ENCODE measurements around the gene SEC22B.
"Not testable (repeated sequence)": the region's sequence is repeated elsewhere in the genome, so short reads cannot be mapped to it uniquely, and the experiment has no call there.

SEC22B gene

DNA sequence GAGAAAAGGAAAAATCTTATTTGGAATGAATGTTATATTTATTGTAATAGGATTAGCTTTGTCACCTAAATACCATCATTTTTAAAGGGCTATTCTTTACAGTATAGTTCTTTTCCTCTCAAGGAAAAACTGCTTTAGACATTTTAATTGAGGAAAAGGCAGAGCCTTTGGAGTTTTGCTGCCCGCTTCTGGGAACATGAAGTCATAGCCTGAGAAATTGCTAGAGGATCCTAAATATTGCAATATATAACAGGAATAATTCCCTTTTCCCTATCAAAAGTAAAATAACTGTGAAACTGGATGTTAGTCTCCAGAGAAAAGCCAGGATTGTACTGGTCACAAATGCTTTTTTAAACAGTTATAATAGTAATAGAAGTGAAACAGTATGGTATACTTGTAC lies 30.5 kb downstream of the SEC22B start:
- DNase-seq (ENCODE audit: low read depth in 2 of 2): not testable (repeated sequence)

DNA sequence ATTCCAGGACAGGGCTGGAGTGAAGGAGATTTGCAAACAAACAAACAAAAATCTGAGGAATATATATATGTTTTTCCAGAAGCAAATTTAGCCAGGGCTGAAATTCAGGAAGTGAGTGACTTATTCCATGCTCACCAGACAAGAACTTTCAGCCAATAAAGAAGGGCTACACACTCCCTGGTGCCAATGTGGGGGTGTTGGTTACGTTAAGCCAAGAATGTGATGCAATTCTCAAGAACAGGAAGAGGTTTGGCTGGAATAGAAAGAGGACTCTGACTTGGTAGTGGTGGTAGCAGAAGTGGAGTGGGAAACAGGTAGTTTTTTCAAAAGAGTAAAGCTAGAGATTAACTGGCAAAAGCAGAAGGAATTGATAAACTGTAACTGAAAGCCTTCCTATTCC lies 31.7 kb downstream of the SEC22B start:
- DNase-seq (ENCODE audit: low read depth in 2 of 2): not testable (repeated sequence)

DNA sequence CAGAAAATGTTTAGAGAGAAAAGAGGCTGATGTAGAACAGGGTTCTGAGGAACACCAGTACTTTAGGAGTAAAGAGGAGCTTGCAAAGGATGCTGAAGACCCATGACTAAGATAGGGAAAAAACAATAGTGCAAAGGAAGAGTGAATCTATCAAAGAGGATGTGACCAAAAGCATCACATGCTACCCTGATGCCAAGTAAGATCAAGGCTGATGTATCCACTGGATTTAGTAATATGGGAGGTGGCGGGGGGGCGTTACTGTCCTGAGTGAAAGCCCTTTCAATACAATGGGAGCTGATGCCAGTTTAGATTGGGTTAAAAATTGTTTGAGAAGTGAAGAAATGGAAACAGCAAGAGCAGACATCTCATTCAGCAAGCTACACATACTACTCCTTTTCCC lies 32.2 kb downstream of the SEC22B start:
- not testable (repeated sequence) for DNase-seq (ENCODE audit: low read depth in 2 of 2)

DNA sequence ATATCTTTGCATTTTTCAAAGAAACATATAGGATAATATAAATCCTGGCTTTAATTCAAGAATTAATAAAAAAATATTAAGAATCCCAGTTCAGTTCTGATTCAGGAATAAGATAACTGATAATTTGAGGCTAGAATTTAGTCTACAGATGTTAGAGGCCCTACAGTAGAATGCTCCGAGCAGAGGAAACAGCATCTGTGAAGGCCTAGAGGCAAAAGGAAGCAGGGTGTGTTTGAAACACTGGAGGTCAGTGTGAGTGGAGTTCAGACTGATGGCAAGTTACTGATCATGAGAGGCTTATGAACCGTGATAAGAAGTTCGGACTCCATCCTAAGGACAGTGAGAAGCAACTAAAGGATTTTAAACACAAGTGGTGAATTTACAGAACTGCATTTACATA lies 33.0 kb downstream of the SEC22B start:
- not testable (repeated sequence) for DNase-seq (ENCODE audit: low read depth in 2 of 2)

DNA sequence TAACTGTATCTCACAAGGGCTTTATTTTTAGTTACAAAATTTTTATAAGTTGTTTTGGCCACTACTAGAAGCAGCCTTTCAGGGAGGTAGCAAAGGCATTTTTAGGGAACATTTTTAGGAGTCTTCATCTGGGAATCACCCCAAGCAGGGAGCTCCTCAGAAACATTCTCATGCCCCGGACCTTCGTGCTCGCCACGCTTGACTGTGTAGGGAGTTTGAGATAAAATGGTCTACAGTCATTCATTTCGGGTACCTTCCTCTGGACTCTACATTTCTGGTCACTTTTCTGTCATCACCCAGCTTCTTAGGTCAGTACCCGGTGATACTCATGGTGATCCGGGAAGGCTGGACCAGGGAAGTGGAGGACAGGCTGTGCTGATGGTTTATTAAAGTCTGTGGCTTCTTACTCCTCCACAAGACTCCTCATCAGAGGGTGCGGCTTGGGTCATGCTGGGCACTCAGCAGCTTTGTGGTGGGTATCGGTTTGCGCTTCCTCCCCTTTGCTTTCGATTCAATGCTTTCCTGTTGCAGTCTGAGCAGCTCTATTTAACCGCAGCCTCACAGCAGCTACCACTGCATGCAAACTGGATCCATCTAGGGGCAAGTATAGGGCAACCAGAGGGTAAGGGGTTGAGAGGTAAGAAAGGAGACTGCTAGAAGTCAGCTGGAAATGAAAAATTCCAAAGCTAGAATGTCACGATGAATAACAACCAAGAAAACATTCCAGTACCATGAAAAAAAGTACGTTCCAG lies 33.6 kb downstream of the SEC22B start:
- DNase-seq (ENCODE audit: low read depth in 2 of 2): peak; percentile 44 to 47

DNA sequence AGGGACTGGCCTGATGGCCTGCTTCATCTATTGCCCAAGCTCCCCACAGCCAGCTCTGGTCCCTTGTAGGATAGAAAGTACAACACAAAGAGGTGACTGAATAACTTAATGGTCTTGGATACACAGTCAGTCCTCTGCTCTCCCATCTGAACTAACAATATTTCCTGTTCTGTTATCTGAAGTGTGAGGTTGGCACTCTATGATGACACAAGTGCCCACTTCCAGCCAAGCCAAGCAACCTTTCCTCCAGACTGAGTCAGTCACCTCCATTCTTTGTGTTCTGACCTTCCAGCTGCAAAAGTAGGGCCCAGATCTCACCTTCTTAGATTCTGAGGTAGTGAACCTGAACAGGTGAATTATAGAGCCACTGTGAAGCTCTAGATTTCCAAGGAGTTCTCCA lies 34.5 kb downstream of the SEC22B start:
- DNase-seq (ENCODE audit: low read depth in 2 of 2): not testable (repeated sequence)

DNA sequence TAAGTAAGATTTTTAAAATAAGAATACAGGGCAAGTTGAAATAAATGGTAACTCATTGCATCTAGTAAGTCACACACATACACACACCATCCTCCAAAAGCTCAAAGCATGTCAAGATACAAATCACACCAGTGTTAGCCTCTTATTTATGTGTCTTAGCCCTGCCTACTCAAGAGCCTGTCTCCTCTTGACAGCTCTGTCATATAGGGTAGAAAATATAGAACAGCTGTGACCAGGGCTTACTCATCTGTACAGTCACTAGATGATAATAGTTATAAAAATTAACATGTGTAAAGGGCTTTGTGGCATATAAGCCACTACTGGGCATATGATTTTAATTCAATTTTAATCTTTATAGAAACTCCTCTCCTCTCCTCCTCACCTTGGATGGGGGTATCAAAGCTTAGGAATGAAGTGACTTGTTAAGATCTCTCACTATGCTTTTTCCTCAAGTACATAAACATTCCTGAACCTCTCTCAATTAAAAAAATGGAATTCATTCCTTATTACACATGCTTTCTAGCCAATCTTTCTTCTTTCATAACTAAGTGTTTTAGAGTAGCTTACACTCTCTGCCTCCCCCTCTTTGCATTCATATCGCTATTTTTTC lies 35.6 kb downstream of the SEC22B start:
- DNase-seq (ENCODE audit: low read depth in 2 of 2): not testable (repeated sequence)

DNA sequence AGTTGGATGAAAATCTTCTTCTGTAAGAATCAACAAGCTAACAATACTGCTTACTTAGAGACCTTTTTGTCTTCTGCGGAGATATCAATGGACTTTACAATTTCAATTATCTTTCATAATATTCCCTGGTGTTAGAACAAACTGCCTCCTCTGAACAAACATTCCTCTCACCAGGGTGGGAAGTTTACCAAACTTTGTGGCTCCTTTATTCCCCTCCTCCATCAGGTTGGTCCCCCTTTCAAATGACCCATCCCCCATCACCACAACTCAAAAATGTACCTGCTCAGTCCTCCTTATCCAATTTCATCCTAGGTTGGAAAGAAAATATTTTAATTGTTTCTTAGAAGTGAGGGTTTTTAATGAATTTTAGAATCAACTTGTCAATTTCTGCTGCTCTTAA lies 40.2 kb downstream of the SEC22B start:
- DNase-seq (ENCODE audit: low read depth in 2 of 2): not testable (repeated sequence)

DNA sequence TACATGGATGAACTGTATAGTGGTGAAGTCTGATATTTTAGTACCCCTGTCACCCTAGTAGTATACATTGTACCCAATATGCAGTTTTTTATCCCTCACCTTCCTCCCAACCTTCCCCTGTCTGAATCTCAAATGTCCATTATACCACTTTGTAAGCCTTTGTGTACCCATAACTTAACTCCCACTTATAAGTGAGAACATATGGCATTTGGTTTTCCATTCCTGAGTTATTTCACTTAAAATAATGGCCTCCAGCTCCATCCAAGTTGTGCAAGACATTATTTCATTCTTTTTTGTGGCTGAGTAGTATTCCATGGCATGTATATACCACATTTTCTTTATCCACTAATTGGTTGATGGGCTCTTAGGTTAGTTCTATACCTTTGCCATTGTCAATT lies 42.4 kb downstream of the SEC22B start:
- not testable (repeated sequence) for DNase-seq (ENCODE audit: low read depth in 2 of 2)

DNA sequence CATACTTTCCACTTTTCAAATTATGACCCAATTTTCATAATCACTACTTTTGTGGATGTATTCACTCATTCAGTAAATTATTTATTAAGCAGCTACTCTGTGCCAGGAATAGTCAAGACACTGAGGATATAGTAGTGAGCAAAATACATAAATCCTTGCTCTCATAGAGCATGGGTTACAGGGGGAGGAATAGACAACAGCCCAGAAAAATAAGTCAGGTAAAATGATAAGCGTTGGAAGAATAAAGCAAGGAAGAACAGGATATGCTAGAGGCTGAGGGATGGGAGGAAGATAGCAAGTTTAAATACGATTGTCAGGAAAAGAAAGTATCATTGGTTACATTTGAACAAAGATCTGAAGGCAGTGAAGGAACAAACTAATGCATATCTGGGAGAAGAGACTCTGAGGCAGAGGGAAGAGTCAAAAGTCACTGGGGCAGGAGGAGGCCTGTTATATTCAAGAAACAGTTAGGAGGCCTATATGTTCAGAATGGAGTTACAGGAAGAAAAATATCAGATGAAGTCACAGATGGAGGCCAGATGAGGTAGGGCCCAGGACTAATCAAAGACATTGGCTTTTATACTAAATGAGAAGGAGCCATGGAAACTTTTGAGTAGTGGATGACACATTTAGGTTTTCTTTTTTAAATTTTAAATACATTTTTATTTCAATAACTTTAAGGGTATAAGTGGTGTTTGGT lies 42.9 kb downstream of the SEC22B start:
- DNase-seq (ENCODE audit: low read depth in 2 of 2): no peak

DNA sequence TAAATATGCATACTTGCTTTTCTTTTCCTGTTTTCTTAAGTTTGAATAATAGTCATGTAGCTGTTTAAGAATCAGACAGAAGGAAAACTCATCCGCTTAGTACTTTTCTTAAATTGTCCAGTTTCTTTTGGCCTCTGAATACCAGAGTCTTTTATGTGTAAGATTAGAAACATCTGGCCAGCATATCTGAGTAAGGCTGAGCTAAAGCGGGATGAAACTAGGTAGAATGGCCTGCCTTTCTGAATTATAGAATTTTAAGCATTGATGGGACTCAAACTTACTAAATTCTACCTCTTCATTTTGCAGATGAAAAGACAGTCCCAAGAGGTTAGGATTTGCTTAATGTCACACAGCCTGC lies 43.9 kb downstream of the SEC22B start:
- not testable (repeated sequence) for DNase-seq (ENCODE audit: low read depth in 2 of 2)

DNA sequence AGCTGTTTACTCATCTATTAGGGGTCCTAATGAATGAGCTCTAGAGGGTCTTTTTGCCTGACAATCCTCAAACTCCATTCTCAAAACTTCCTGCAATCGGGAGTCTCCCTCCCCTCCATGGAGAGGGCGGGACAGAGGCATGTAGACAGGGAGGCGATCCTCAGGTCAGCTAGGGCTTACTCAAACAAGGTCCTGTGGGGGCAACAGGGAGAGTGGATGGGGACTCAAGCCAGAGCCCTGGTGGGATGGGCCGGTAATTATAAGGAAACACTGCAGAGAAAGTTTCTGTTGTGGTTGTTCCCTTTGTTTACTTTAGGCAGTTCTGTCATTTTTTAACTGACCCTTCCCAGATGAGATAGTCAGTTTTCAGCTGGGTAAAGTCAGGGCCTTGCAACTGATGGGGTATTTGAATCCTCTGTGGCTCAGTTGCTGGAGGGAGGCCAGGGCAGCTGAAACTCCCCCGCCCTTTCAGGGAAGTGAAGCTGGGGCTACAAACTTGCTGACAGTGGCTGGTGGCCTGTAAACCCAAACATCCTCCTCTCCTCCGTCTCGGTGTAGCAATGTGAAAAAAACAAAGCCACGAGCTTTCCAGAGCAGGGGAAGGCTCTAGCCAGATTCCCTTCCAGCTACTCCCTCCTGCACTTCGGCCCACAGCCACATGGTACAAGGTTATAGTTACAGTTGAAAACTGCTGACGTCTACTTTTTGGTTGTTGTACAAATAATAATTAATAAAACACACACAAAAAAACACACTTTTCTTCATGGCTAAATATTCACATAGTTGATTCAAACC lies 44.5 kb downstream of the SEC22B start:
- not testable (repeated sequence) for DNase-seq (ENCODE audit: low read depth in 2 of 2)

DNA sequence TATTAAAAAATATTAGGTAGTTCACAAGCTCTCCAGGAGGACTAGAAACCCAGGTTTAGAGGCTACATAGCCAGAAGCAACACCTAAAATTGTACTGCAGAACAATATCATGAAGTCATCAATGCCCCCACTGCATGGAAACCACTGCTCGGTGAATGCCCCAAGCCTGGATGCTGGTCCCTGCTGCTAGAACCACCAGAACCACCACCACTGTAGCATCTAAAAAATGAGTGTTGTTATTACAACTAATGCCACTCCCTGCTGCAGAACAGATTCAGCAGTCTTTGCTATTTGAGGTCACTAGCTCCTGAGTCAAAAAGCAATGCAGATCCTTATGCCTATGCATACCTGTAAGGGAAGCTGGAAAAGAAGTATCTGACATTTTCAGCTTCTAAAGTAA lies 48.4 kb downstream of the SEC22B start:
- DNase-seq (ENCODE audit: low read depth in 2 of 2): not testable (repeated sequence)

DNA sequence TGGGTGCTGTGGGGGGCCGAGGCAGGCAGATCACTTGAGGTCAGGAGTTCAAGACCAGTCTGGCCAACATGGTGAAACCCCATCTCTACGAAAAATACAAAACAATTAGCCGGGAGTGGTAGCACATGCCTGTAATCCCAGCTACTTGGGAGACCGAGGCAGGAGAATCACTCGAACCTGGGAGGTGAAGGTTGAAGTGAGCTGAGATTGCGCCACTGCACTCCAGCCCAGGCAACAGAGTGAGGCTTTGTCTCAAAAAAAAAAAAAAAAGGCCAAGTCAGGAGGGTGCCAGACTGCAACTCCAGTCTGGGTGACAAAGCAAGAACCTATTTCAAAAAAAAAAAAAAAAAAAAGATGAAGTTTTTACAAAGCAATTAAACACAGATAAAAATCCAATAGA lies 50.1 kb downstream of the SEC22B start:
- not testable (repeated sequence) for DNase-seq (ENCODE audit: low read depth in 2 of 2)

DNA sequence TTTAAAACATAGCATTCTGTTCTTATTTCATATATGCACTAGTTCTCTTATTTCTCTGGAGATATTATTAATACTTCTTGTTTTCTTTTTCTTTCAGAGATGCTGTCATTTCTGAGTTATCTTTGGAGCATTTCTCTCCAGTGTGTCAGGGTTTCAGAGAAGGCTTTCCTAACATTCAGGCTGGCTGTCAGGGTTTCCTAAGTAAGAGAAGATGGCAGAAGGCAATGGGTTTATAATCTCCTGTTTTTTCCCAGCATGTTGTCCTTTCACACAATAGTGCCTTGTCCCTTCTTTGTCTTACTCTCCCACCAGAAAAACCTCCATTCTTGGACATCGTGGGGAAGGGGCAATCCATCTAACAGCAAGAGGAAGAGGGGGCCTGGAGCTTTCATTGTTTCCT lies 51.7 kb downstream of the SEC22B start:
- not testable (repeated sequence) for DNase-seq (ENCODE audit: low read depth in 2 of 2)

DNA sequence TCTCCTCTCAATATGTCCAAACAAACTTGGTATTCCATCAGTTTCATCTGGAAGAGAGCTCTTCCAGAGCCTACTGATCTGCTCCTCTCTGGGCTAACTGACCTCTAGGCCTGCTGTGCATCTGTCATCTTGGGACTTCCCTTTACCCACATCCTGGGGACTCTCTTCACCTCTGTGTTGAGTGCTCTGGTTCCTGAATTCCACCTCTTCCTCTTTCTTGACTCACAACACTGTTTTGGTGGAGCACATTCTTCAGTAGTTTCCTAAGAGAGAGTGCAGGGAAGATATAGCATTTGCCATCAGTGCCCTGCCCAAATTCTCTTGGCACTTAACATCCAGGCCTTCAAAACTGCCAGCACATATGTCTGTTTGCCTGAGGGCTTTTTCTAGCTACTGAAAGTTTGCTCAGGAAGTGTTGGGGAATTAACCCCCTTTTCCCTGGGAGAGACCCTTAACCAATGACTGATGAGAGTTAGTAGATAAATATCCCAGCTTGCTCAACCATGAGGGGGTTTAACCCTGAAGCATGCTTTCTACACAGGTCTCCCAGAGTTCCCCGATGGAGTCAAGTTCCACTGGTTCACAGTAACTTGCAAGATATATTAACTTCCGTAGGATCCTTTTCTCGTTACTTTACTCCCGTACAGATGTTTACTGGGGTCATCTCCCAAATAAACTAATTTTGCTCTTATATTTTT lies 52.4 kb downstream of the SEC22B start:
- not testable (repeated sequence) for DNase-seq (ENCODE audit: low read depth in 2 of 2)

DNA sequence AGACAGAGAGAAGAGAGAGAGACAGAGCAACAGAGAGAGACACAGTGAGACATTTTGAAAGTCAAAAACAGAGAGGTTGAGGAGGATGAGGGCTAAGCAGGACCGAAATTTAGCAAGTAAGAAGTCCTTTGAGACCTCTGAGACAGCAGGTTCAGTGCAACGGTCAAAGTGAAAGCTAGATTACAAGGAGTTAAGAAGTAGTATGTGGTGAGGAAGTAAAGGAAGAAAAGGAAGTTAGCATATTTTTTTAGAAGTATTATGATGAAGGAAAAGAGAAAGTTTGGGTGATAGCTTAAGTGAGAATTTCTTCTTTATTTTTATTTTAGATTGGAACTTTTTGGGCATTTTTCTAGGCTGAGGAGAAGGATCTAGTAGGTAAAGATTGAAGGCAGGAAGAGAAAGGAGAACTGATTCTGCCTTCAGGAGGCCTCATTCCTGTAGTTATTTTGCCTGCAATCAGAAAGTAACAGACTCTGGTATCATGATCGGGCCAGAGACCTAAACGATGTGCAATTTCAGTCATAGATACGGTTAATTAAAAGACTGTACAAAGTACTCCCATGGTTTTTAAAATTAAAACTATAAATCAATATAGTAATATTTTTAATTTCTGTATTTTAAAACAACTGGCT lies 53.9 kb downstream of the SEC22B start:
- not testable (repeated sequence) for DNase-seq (ENCODE audit: low read depth in 2 of 2)

DNA sequence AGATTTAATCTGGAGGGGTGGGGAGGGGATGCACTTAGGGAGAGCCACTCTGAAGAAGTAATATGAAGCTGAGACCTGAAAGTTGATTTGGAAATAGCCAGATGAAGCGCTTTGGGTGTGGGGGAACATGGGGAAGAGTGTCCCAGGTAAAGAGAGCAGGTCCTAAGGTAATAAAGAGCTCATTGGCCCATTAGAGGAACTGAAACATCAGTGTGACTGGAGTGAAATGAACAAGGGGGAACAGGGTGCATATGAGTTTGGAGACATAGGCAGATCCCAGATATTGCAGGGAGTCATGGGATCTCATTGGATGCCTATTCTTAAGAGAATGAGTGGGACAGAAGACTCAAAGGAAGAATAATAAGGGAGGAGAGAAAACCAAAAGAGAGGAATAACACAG lies 54.5 kb downstream of the SEC22B start:
- DNase-seq (ENCODE audit: low read depth in 2 of 2): not testable (repeated sequence)

DNA sequence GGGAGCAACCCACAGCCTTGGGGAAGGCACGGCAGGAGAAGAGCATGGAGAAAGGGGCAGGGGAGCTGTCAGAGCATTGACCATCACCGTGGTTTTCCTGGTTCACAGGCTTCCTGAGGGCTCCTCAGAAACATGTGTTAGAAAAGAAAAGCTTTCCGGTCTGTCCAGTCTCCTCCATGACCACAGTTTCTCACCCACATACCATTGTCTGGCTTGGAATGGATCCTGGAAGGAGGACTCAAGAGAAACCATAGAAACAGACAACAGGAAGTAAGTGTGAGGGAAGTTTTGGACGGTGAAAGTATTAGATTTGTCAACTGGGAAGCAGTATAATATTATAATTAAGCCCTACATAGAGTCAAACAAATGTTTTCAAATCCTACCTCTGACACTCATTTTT lies 55.8 kb downstream of the SEC22B start:
- not testable (repeated sequence) for DNase-seq (ENCODE audit: low read depth in 2 of 2)

DNA sequence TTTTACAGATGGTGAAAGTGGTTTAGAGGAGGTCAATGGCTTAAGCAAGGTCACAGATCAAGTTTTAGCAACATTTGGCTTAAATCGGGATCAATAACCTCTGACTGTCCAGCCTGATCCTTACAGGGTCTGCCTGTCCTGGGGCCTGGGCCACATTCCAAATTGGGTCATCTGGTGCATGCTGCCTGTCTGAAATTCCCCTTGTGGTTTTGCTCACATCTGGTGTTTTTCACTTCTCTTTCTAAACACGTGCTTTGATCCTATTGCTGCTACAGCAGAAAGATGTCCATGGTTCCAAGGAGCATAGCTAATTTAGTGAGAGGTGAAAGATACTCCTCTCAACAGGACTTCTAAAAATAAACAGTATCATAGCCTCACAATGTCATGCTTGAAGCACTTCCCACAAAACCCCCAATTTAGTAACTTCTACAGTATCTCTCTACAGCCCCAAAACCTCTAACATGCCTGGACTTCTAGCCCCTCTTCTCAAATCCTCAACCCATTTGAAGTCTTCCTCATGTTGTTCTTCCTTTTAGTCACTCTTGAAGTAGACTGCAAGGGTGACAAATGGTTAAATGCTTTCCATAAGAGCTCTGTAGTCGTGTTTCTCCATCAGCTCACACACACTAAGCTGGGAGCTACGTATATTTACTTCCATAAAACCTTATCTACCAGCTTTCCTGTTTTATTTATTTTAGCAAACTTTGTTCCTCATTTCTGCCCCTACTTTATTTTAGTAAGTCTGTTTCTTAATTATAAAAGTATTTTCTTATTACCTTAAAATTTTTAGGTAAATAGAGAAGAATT lies 58.7 kb downstream of the SEC22B start:
- DNase-seq (ENCODE audit: low read depth in 2 of 2): not testable (repeated sequence)
